ENCODE data around the gene ORM1. TPM values are rescaled to one million over a fixed set of nuclear protein-coding genes. Genes with fewer than 3 reads are reported as not detected.

Gene ORM1
- total RNA-seq, 1 experiment from 2014 or later, result 4.4 TPM

- no peak overlapping the region for H2BK12ac ChIP-seq (ENCODE audit: insufficient read length, low read depth, low read length)
- H3K9me3 Mint-ChIP-seq, result peaks cover 15 to 18% of the 10 kb centered on the region in 2 experiments; a peak in 4 of 5 replicates
- no peaks in the 10 kb centered on the region for H4K20me1 ChIP-seq (ENCODE audit: control insufficient read depth, insufficient read depth, insufficient read length)
- no peak overlapping the region for H3K27ac Mint-ChIP-seq
- no peak overlapping the region for H4K8ac ChIP-seq (replicated peaks; ENCODE audit: insufficient read length, low read depth, low read length)
- no peak overlapping the region for H3K4ac ChIP-seq (ENCODE audit: low read depth, low read length)
- no peak overlapping the region for H3K56ac ChIP-seq (ENCODE audit: insufficient read length, low read depth, low read length)
- H2BK120ac ChIP-seq (ENCODE audit: low read depth, low read length, poor library complexity, severe bottlenecking), result no peak overlapping the region
- H2BK15ac ChIP-seq (ENCODE audit: low read depth, low read length), result no peak overlapping the region
- H3K27me3 ChIP-seq (ENCODE audit: insufficient read depth, low read length), result no peaks in the 10 kb centered on the region
- TF ChIP-seq CTCF (conservative IDR thresholded peaks at IDR 0.05), result no peak
- H3K18ac ChIP-seq (ENCODE audit: insufficient read length, low read depth, low read length), result no peak overlapping the region
- H4K5ac ChIP-seq (ENCODE audit: insufficient read length, low read depth, low read length), result no peak overlapping the region
- H3K4me3 Mint-ChIP-seq, result no peak overlapping the region
- no peak overlapping the region for H2AK5ac ChIP-seq (ENCODE audit: insufficient read length, low read length)
- H3K36me3 Mint-ChIP-seq (ENCODE audit: insufficient read depth in 1 of 3, low read depth in 3 of 3), result peaks cover 31 to 42% (median 40%) of the 10 kb centered on the region in 3 experiments
- no peak overlapping the region for H3T11ph ChIP-seq (ENCODE audit: low read length)
- H2AFZ ChIP-seq (ENCODE audit: low read length), result no peak overlapping the region
- no peaks in the 10 kb centered on the region for H3K23me2 ChIP-seq (ENCODE audit: insufficient read length, low read depth, low read length, poor library complexity, severe bottlenecking)
- H3K79me1 ChIP-seq (ENCODE audit: insufficient read depth, low read depth, low read length, poor library complexity, severe bottlenecking), result no peaks in the 10 kb centered on the region
- H3K4me1 Mint-ChIP-seq, result no peaks in the 10 kb centered on the region
- H3K23ac ChIP-seq (ENCODE audit: insufficient read length, low read depth, low read length), result no peak overlapping the region
- H3K27ac ChIP-seq (ENCODE audit: insufficient read length, low read depth, low read length), result no peak overlapping the region
- no peak overlapping the region for H2BK20ac ChIP-seq (ENCODE audit: low read depth, low read length, poor library complexity, severe bottlenecking)
- no peak for DNase-seq
- H3K14ac ChIP-seq (ENCODE audit: insufficient read depth, low read length), result no peak overlapping the region
- H2BK5ac ChIP-seq (ENCODE audit: insufficient read length, low read length), result no peak overlapping the region
- H3K27me3 Mint-ChIP-seq (ENCODE audit: low read depth), result no peaks in the 10 kb centered on the region
- no peak overlapping the region for H4K91ac ChIP-seq (ENCODE audit: insufficient read length, low read depth, low read length)
- H3K9me3 ChIP-seq (ENCODE audit: control insufficient read depth, low read depth, low read length), result peaks cover 5% of the 10 kb centered on the region
- no peaks in the 10 kb centered on the region for H3K79me2 ChIP-seq (ENCODE audit: insufficient read depth, low read length)
- H3K9ac ChIP-seq (ENCODE audit: extremely low read depth, insufficient read length, low read length), result no peak overlapping the region
- no CpG with 5 or more reads among the region's 1 CpG for WGBS (ENCODE audit: extremely low coverage, insufficient read length, low lambda C conversion rate)
- no peak overlapping the region for H3K4me2 ChIP-seq (ENCODE audit: insufficient read depth, insufficient read length, low read length)
- no peaks in the 10 kb centered on the region for H3K4me1 ChIP-seq (ENCODE audit: insufficient read depth, low read length)
Measured at GRCh38 chr9:114296338-114296737, 26.6 kb upstream of the ORM1 start.
